DMS79 treated with DMSO at 0.1 percent for 48 hours (cell line): ENCODE results near the gene SDSL.

Experiments used
- DNase-seq: peaks from one replicate; lab custom pipeline; 2025; lab: John Stamatoyannopoulos, UW

The SDSL gene, protein sequence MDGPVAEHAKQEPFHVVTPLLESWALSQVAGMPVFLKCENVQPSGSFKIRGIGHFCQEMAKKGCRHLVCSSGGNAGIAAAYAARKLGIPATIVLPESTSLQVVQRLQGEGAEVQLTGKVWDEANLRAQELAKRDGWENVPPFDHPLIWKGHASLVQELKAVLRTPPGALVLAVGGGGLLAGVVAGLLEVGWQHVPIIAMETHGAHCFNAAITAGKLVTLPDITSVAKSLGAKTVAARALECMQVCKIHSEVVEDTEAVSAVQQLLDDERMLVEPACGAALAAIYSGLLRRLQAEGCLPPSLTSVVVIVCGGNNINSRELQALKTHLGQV

DNA sequence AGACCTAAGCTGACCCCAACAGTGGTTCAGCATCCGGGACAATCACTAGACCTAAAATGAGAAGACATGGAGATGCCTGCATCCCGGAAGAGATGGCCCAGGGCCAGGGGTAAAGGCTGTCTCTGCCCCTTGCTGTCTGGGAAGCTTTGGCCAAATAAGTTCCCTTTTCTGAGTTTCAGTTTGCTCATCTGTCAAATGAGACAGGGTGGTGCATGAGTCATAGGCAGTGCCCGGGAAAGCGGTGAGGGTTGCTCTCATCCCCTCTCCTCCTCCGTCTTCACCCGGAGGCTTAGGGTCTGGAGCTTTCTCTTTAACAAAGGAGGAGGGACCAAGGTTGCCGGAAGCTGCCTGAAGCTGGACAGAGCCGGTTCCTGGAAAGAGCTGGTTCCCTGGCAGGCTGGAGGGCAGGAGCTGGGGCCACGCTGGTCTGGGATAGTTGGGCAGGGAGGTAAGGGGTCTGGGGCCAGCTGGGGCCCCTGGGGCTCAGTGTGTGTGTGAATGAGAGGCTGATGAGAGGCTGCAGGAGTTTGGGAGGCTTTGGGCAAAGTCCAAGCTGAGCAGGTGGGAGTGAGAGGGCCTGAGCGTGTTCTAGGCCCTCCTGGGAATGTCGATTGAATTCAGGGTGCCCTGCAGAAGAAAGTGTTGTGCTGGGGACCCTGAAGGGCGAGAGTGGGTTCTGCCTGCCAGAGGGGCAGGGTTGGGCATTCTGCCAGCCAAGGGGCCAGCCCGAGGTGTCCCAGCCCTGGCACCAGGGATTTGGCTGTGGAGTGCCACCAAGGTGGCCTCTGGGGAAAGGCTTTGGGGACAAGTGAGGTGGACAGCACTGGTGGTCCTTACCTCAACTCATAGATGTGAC, at the start of gene SDSL:
Gene SDSL, plus strand, starts transcription at position 351 of the 856 bp plus-strand sequence. CDS start 5,603 bp downstream, outside the sequence.
- DNase-seq, result peak; percentile 81

DNA sequence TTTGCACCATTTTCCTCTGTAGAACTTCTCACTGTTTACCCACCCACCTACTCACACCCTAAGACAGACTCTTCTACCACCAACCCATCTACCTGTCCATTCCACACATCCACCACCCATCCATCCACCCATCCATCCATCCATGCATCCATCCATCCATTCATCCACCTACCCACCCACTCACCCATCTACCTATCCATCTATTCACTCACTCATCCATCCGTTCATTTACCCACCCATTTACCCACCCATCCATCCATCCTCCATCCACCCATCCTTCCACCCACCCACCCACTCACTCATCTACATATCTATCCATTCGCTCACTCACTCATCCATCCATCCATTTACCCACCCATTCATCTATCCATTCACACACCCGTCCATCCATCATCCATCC, 48.7 kb upstream of the SDSL start:
- DNase-seq, result no peak

DNA sequence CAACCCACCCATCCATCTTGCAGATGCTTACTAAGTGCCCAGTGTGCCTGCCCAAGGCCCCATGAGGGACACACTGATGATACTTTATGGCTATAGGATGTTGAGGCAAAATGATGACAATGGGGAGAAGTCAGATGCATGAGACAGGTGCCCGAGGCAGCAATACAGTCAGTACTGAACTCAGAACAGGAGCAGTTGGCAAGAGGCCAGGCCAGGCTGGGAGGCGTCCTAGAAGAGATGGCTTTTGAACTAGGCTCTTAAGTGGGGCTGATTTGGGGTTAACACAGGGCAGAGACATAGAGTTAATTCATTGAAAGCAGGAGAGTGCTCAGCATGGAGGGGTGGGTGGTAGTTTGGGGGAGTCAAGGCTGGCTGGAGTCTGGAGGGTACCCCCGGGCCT, 48.2 kb upstream of the SDSL start:
- no peak for DNase-seq

DNA sequence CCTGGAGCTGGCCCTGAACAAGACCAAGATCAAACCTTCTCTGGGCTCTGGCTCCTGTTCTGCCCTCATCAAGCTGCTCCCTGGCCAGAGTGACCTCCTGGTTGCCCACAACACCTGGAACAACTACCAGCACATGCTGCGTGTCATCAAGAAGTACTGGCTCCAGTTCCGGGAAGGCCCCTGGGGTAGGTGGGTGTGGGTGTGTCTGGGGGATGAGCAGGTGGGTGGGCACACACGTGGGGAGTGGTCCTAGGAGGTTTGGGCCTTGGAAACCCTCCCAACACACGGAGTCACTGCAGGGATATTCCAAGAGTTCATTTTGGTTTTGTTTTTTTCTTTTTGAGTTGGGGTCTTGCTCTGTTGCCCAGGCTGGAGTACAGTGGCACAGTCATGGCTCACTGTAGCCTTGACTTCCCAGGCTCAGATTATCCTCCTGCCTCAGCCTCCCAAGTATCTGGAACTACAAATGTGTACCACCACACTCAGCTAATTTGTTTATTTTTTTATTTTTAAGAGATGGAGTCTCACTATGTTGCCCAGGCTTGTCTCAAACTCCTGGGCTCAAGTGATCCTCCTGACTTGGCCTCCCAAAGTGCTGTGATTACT, 47.3 kb upstream of the SDSL start:
- no peak for DNase-seq

DNA sequence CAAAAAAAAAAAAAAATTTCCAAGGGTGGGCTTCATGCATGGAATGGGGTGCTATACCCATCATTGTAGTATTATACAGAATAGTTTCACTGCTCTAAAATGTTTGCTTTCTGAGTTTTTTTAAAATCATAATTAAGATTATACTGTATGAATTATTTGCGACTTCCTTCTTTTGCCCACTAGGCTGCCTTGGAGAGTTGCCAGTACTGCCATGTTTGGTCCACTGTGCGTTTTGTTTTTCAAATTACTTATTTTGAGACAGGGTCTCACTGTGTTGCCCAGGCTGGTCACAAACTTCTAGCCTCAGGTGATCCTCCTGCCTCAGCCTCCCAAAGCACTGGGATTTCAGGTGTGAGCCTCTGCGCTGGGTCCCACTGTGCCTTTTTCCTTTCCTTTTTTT, 43.9 kb upstream of the SDSL start:
- no peak for DNase-seq

DNA sequence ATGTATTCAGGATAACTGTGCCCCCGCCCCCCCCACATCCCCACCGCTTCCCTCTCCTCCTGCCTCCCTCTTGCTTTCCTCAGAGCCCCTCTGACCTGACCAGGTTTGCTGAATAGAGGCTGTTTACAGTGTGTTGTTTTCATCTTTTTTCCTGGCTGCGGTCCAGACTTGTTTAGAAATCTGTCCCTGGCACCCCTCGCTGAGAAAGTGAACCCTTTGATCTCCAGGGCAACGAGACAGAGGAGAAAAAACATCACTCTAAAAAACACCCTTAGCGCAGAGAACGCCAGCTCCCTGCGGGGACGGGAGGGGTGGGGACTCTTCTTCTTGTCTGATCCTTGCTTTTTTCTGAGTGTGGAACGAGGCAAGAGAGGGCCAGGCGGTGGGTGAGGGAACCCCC, 41.0 kb upstream of the SDSL start:
- DNase-seq, result no peak

DNA sequence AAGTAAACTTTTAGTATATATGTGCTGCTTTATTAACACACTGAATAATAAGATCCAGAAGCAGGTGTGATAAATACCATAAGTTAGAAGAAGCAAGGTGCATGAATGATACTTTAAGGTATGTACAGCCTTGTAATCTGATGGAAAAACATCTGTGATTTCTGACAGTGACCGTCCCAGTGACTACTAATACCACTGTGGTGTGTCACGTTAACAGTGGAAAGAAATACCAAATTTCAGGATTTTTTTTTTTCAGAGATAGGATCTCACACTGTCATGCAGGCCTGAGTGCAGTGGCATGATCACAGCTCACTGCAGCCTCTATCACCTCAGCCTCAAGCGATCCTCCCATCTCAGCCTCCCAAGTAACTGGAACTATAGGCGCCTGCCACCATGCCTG, 40.0 kb upstream of the SDSL start:
- DNase-seq, result no peak

DNA sequence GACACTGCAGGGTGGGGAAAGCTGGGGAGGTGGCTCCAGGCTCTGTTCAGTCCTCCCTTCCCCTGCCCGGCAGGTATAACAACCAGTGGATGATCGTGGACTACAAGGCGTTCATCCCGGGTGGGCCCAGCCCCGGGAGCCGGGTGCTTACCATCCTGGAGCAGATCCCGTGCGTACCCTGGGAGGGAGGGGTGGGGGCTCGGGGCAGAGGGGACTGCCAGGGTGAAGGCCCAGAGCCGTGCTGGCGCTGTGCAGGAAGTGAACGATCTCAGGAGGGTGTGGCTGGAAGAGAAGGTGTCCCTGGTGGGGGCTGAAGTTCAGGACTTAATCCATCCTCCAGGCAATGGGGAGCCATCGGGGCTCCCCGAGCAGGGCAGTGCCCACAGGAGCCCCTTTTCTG, 37.4 kb upstream of the SDSL start:
- no peak for DNase-seq

DNA sequence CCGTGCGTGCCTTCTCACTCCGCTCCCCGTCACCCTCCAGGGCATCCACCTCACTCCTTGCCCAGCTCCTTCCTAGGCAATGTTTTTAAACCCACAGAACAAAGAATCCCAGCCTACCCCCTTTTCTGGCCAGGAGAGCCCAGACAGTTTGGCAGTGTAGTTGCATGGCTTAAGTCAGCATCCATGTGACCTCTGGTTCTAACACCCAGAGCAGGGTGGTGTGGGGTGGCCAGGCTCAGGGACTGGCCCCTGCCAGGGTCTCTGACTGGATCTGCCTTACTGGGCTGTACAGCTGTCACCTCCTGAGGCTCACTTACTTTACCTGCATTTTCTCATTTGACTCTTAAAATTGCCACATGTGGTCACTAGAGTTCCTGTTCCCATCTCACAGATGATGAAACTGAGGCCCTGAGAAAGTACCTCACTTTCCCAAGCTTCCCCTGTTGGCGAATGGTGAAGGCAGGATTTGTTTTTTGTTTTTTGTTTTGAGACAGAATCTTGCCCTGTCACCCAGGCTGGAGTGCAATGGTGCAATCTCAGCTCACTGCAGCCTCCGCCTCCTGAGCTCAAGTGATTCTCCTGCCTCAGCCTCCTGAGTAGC, 36.8 kb upstream of the SDSL start:
- DNase-seq, result no peak

DNA sequence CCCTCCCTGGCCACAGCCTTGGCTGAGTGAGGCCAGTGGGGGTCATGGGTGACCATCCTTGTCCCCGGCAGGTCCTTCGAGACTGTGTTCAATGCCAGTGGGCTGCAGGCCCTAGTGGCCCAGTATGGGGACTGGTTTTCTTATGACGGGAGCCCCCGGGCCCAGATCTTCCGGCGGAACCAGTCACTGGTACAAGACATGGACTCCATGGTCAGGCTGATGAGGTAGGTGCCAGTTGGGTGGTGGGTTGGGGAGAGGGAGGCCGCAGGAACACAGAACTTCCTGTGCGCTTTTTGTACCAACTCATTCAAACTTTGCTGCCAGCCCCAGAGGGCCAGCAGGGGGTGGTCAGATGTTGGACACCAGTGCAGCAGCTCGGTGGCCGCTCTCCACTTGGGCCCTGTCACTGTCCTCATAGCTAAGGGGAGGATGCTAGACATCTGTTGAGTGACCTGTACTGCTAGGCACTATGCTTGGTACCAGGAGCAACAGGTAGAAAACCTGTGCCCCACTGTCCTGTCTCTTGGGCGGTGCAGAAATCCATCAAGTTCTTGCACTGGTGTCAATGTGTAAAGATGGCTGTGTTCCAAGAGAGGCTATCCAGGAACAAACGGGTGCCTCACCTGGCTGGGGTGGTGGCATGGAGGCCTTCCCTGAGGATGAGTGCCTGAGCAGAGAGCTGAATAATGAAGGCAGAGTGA, 35.2 kb upstream of the SDSL start:
- DNase-seq, result no peak

DNA sequence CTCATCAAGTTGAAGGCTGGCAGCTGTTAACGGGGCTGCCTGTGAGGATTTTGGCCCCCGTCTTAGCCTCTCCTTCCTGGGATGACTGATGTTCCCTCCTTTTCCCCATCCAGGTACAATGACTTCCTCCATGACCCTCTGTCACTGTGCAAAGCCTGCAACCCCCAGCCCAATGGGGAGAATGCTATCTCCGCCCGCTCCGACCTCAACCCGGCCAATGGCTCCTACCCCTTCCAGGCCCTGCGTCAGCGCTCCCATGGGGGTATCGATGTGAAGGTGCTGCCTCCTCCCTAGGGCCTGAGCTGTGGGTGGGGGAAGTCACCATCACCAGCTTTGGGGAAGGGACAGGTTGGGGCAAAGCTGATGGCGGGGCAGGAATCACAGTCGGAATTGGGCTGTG, 34.5 kb upstream of the SDSL start:
- no peak for DNase-seq

DNA sequence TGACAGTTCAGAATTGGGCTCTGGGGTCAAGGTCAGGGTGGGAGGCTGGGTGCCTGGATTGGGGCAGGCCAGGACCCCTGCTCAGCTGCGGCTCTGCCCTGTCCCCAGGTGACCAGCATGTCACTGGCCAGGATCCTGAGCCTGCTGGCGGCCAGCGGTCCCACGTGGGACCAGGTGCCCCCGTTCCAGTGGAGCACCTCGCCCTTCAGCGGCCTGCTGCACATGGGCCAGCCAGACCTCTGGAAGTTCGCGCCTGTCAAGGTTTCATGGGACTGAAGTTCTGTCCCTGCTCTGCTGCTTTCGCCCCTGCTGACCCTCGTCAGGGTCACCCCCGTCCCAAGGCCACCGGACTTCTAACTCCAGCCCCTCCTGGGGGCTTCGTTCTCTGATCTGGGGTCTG, 33.8 kb upstream of the SDSL start:
- no peak for DNase-seq

DNA sequence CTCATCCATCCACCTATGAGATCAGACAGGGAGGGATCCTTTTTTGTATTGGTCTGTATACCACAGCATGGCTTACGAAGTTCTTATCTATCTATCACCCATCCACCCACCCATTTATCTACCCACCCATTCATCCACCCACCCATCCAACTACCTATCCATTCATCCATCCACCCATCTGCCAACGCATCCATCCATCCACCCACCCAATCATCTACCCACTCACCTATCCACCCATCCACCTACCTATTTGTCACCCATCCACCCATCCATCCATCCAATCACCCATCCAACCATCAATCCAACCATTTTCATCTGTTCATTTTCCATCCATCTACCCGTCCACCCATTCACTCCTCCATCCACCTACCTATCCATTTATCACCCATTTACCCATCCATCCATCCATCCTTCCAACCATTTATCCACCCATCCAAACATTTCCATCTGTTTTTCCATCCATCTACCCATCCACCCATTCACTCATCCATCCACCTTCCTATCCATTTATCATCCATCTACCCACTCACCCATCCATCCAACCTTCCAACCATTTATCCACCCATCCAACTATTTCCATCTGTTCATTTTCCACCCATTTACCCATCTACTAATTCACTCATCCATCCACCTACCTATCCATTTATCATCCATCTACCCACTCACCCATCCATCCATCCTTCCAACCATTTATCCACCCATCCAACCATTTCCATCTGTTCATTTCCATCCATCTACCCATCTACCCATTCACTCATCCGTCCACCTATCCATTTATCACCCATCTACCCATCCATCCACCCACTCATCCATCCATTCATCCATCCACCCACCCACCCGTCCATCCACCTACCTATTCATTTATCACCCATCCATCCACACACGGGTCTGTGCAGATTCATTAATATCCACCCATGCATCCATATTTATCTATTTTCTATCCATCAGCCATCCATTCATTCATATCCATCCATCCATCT, 31.8 kb upstream of the SDSL start:
- DNase-seq, result no peak

DNA sequence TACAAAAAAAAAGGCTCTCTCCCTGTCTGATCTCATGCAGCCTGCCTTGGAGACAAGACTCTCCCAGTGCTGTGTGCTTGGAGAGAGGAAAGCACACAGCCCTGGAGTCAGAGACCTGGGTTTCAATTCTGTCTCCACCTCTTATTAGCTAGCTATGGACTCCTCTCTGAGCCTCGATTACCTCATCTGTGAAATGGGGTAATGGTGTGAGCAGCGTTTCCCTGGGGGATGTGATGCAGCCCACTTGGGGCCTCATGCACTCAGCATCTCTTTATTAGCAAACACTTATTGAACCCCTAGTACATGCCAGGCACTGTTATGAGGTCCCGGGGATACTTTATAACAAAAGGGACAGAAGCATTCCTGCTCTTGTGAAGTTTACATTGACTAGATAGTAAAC, 31.0 kb upstream of the SDSL start:
- no peak for DNase-seq

DNA sequence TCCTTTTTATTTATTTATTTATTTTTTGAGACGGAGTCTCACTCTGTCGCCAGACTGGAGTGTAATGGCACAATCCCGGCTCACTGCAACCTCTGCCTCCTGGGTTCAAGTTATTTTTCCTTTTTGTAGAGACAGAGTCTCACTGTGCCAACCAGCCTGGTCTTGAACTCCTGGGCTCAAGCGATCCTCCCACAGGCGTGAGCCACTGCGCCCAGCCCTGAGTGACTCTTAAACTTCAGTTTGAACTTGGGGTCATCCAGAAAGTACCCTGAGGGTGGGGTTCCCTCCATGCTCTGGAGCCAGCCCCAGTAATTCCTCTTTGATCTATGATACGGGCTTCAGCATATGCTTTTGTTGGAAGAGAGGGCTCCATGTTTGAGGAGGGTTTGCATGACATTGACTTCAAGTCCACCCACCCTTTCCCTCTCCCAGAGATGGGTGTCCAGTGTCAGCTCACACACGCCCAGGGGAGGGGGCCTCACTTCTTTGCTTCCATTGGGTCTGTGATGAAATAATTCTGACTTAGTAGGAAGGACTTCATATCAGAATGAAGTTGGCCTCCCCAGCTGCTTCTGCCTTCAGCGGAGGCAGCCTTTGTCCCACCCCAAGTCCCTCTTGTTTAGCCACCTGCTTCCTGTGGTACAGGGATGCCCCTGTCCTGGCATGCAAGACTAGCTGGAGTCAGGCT, 30.4 kb upstream of the SDSL start:
- DNase-seq, result no peak

DNA sequence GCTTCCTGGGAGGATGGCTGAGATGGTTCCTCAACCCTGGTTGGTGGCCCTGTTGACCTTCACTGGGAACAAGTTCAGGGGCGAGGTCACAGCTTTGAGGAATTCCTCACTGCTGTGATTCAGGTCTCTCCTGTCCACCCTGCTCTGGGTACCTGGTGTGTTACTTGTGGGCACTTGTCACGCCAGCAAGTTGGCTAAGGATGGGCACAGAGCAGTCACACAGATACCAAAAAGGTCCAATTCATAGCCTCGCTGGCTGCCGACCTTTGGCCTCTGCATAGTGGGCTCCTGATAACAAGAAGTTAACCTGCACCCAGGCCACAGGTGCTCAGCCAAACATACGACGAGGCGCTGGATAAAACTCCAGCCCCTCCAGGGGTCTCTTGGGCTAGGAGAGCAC, 29.7 kb upstream of the SDSL start:
- DNase-seq, result no peak

DNA sequence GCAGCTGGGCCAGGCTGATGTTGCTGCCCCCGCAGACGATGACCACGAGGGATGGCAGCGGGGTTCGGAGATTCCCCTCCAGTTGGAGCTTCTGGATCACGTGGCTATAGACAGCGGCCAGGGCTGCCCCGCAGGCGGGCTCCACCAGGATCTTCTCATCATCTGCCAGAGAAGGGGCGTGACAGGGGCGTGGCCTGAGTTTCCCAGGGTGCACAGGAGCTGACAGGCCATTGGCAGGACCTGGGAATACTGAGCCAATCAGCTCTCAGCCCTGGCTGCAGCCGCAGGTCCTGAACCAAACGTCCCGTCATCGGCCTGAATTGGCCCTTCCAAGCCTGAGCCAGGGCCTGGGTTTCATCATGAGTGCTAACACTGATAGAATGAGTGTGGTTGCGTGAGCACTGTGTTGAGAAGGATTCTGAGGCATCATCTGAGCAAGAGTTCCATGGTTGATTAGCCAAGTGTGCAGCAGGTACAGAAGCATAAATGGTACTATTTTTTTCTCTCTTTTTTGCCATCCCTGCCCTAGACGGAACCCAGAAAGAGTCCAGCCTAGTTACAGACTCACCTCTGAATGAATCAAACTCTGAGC, 29.1 kb upstream of the SDSL start:
- DNase-seq, result no peak

DNA sequence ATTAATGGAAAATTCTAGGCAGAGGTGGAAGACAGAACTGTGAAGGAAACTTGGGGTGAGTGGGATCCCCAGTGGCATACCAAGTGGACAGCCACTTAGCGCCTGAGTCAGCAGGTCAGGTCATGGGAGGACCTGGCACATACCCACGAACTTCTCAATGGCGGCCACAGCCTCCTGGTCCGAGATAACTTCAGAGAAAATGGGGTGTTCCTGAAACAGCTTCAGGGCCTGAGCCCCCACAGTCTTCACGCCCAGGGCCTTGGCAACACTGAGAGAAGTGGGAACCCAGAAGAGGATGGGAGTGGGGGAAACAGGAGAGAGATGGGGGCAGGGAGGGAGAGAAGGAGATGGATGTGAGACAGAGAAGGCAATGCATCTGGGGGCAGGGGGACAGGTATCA, 28.4 kb upstream of the SDSL start:
- no peak for DNase-seq

DNA sequence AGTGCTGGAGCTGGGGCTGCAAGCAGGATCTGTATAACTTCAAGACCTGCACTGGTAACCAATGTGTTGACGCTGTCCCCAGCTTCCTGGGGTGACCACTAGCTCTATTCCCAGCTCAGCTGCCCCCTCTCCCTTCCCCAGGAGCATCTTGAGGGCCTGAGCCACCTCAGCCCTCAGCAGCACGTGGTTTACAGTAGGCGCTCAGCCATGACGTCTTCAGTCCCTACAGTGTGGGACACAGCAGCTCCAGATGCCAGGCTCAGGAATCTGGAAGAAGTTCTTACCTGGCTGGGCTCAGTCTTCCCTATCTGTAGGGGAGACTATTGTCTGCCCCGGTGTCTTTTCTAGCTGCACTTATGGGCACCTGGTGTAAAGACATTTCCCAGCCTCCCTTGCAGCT, 27.1 kb upstream of the SDSL start:
- DNase-seq, result no peak

DNA sequence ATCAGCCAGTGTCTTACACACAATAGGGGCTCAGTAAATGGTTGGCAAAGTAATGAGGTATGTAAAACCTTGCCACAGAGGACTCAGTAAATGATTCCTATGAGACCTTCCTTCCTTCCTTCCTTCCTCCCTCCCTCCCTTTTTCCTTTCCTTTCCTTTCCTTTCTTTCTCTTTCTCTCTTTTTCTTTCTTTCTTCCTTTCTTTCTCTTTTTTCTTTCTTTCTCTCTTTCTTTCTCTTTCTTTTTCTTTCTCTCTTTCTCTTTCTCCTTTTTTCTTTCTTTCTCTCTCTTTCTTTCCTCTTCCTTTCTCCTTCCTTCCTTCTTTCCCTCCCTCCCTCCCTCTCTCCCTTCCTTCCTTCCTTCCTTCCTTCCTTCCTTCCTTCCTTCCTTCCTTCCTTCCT, 26.0 kb upstream of the SDSL start:
- DNase-seq, result no peak
